ENCODE measurements around the gene RNU6-9.

DNA sequence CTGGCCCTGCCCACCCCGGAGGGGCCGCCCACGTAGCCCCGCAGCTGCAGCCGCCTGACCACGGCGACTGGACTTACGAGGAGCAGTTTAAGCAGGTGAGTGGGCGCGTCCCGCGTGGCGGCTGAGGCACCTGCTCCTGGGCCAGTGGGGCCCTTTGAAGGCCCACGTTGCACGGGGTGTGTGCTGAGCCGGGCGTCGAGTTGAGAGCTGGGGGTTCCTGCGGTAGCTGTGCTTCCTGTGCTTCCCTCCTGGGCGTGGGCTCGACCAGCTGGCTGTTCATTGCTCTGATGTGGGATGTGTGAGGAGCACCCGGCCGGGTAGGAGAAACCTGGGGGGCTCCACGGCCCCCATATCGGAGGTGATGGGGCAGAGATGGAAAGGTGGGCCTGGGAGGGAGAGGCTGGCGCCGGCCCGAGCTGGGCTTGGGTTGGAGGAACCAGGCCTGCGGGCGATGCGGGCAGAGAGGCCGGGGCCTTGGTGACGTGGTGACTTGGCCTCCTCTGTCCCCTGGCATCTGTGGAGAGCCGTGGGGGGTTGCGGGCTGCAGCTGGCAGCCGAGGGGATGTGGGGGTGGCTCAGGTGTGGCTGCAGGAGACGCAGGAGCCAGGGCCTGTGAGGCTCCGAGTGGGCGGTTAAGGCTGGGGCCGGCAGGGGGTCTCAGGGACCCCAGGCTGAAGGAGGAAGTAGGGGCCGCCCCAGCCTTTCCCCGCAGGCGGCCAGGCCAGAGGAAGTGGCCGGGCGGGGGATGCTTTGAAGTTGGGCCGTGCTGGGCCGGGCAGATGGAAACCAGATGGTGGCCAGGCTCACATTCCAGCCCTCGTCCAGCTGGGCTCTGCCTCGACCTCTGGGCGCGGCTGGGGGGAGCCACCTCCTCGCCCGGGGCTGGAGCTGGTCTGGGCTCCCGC is 39.6 kb downstream of the RNU6-9 start:
- TF ChIP-seq, protein P1, sequence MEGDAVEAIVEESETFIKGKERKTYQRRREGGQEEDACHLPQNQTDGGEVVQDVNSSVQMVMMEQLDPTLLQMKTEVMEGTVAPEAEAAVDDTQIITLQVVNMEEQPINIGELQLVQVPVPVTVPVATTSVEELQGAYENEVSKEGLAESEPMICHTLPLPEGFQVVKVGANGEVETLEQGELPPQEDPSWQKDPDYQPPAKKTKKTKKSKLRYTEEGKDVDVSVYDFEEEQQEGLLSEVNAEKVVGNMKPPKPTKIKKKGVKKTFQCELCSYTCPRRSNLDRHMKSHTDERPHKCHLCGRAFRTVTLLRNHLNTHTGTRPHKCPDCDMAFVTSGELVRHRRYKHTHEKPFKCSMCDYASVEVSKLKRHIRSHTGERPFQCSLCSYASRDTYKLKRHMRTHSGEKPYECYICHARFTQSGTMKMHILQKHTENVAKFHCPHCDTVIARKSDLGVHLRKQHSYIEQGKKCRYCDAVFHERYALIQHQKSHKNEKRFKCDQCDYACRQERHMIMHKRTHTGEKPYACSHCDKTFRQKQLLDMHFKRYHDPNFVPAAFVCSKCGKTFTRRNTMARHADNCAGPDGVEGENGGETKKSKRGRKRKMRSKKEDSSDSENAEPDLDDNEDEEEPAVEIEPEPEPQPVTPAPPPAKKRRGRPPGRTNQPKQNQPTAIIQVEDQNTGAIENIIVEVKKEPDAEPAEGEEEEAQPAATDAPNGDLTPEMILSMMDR (IDR thresholded peaks at IDR 0.05): no peak
- TF ChIP-seq POLR2A (IDR thresholded peaks at IDR 0.05): no peak
